ENCODE measurements around the gene ANKRD39.

The ANKRD39 gene

DNA sequence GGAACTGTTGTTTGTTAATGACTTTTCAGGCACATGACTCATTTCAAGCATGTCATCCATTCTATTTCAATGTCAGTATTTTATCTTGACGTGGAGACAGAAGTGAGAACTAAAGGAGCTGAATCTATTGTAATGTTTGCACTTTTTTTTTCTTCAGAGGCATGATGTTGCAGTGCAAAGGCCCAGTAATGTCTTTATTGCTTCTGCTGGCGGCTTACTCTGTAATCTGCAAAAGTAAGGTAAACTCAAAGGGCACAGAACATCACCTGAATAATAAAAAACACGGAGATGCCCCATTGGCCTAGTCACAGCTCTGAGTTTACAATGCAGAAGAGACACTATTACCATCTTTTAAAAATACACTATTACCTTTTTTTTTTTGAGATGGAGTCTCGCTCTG, 44.2 kb downstream of the ANKRD39 start:
- no peak for DNase-seq (ENCODE audit: low spot score)

DNA sequence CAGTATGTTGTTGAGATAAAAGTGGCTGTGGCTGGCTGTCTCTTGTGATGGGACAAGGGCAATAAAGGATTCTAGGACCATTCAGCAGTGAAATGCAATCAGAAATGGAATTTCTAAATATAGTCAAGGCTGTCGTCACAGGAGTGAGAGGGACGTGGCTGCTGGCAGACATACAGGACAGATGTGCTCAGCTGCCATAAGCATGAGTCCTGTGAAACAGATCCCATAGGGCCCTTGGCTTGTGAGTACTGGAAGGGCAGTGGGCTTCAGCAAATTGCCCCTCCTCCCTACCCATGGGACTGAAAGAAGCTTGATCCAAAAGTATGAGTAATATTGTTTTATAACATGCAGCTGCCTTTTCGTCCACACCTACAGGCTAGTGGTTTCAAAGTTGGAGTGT, 45.9 kb downstream of the ANKRD39 start:
- TF ChIP-seq CTCF (IDR thresholded peaks at IDR 0.05; ENCODE audit: extremely low read depth, missing control alignments): no peak
- DNase-seq (ENCODE audit: low spot score): no peak

More for the DNA sequence above, 44.2 kb downstream of the ANKRD39 start:
- TF ChIP-seq CTCF (IDR thresholded peaks at IDR 0.05; ENCODE audit: extremely low read depth, missing control alignments): no peak

GRCh38 chr2:96810783-96811192, 47.0 kb downstream of the ANKRD39 start:
- no peak for DNase-seq (ENCODE audit: low spot score)
- no peak for TF ChIP-seq CTCF (IDR thresholded peaks at IDR 0.05; ENCODE audit: extremely low read depth, missing control alignments)

DNA sequence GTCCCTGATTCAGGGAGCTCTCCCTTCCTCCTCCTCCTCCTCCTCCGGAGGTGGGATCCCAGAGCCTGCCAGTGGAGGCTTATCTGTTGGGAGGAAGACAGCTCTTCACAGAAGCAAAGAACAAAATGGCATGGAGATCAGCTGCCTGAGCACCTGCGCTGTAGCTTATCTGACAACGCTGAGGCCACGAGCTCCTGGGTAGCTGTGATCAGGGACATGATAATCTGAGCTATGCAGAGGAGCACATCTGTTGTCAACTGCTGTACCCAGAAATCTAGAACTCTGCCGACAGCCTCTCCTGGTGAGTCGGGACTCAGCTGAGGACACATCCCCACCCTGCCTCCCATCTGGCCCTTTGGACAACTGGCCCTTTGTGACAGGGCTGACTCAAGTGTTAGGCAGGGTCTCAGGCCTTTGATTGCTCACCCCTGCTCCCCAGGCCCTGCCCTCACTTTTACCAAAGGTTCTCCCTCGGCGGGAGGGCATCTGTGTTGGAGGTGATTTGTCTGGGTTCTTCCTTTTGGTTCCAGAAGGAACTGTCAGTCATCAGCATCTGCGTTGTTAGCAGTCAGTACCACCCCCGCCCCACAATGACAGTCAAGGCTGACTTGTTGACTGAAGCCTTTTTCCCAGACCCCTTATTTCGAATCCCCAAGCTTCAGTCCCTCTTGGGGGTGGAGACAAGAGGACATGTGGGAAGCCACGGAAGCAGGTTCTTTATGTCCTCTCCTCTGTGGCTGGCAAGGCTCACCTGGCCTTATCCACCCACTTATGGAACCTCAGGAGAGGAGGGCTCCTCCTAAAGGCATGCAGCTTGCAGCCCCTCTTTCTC, 47.6 kb downstream of the ANKRD39 start:
- TF ChIP-seq CTCF (IDR thresholded peaks at IDR 0.05; ENCODE audit: extremely low read depth, missing control alignments): no peak
- DNase-seq (ENCODE audit: low spot score): no peak

GRCh38 chr2:96809216-96809882, 48.5 kb downstream of the ANKRD39 start:
- no peak for DNase-seq (ENCODE audit: low spot score)
- no peak for TF ChIP-seq CTCF (IDR thresholded peaks at IDR 0.05; ENCODE audit: extremely low read depth, missing control alignments)

DNA sequence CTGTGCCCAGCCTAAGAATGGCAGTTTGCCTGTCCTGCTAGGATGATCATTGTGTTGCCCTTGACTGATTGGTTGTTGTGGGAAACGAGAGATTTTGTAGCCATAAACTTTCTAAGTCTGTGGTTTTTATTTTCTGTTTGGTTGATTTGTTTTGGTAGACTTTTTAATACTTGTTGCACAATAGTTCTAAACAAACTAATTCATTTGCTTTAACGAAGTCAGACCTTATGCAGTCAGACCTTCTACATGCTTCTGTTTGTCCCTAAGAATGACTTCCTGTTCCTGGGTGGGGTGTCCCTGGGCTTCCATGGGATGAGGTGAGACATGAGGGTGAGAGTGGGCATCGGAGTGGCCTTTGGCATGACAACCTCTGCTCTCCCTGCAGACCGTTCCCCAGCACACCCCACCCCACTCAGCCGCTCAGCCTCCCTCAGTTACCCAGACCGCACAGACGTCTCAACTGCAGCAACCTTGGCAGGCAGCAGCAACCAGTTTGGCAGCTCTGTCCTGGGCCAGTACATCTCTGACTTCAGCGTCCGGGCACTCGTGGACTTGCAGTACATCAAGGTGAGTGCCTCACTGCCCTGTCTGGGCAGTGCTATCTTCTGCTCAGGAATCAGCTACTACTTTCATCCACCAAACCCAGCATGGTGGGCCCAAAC, 49.5 kb downstream of the ANKRD39 start:
- TF ChIP-seq CTCF (IDR thresholded peaks at IDR 0.05; ENCODE audit: extremely low read depth, missing control alignments): no peak
- no peak for DNase-seq (ENCODE audit: low spot score)

- no peak for DNase-seq (ENCODE audit: low spot score)
- no peak for TF ChIP-seq CTCF (IDR thresholded peaks at IDR 0.05; ENCODE audit: extremely low read depth, missing control alignments)
These were observed 50.7 kb downstream of the ANKRD39 start for GRCh38 chr2:96807127-96807471.
